ENCODE measurements around the gene GPR35.

- no peak for TF ChIP-seq POLR2AphosphoS5 (IDR thresholded peaks at IDR 0.05; ENCODE audit: low read depth, low read length)
- TF ChIP-seq, protein P1, sequence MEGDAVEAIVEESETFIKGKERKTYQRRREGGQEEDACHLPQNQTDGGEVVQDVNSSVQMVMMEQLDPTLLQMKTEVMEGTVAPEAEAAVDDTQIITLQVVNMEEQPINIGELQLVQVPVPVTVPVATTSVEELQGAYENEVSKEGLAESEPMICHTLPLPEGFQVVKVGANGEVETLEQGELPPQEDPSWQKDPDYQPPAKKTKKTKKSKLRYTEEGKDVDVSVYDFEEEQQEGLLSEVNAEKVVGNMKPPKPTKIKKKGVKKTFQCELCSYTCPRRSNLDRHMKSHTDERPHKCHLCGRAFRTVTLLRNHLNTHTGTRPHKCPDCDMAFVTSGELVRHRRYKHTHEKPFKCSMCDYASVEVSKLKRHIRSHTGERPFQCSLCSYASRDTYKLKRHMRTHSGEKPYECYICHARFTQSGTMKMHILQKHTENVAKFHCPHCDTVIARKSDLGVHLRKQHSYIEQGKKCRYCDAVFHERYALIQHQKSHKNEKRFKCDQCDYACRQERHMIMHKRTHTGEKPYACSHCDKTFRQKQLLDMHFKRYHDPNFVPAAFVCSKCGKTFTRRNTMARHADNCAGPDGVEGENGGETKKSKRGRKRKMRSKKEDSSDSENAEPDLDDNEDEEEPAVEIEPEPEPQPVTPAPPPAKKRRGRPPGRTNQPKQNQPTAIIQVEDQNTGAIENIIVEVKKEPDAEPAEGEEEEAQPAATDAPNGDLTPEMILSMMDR (IDR thresholded peaks at IDR 0.05), result no peak
- TF ChIP-seq, protein P2, sequence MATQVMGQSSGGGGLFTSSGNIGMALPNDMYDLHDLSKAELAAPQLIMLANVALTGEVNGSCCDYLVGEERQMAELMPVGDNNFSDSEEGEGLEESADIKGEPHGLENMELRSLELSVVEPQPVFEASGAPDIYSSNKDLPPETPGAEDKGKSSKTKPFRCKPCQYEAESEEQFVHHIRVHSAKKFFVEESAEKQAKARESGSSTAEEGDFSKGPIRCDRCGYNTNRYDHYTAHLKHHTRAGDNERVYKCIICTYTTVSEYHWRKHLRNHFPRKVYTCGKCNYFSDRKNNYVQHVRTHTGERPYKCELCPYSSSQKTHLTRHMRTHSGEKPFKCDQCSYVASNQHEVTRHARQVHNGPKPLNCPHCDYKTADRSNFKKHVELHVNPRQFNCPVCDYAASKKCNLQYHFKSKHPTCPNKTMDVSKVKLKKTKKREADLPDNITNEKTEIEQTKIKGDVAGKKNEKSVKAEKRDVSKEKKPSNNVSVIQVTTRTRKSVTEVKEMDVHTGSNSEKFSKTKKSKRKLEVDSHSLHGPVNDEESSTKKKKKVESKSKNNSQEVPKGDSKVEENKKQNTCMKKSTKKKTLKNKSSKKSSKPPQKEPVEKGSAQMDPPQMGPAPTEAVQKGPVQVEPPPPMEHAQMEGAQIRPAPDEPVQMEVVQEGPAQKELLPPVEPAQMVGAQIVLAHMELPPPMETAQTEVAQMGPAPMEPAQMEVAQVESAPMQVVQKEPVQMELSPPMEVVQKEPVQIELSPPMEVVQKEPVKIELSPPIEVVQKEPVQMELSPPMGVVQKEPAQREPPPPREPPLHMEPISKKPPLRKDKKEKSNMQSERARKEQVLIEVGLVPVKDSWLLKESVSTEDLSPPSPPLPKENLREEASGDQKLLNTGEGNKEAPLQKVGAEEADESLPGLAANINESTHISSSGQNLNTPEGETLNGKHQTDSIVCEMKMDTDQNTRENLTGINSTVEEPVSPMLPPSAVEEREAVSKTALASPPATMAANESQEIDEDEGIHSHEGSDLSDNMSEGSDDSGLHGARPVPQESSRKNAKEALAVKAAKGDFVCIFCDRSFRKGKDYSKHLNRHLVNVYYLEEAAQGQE (IDR thresholded peaks at IDR 0.05; ENCODE audit: low read depth, low read length), result no peak
- no peak for TF ChIP-seq TAF1 (IDR thresholded peaks at IDR 0.05; ENCODE audit: borderline replicate concordance, low read depth, low read length)
- TF ChIP-seq NRF1 (IDR thresholded peaks at IDR 0.05; ENCODE audit: low read depth, low read length), result no peak
- TF ChIP-seq NFIC (IDR thresholded peaks at IDR 0.05; ENCODE audit: borderline replicate concordance), result no peak
- TF ChIP-seq, protein P3, sequence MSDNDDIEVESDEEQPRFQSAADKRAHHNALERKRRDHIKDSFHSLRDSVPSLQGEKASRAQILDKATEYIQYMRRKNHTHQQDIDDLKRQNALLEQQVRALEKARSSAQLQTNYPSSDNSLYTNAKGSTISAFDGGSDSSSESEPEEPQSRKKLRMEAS (IDR thresholded peaks at IDR 0.05; ENCODE audit: low read depth), result no peak
Measured at GRCh38 chr2:240655931-240656886, 30.9 kb downstream of the GPR35 start.

Data from SK-N-SH (cell line).